ENCODE measurements around the gene TTC24. TPM values are rescaled to one million over a fixed set of nuclear protein-coding genes. Genes with fewer than 3 reads are reported as not detected.

TTC24 gene
- total RNA-seq, 2 donors from 2014 or later, result not detected

DNA sequence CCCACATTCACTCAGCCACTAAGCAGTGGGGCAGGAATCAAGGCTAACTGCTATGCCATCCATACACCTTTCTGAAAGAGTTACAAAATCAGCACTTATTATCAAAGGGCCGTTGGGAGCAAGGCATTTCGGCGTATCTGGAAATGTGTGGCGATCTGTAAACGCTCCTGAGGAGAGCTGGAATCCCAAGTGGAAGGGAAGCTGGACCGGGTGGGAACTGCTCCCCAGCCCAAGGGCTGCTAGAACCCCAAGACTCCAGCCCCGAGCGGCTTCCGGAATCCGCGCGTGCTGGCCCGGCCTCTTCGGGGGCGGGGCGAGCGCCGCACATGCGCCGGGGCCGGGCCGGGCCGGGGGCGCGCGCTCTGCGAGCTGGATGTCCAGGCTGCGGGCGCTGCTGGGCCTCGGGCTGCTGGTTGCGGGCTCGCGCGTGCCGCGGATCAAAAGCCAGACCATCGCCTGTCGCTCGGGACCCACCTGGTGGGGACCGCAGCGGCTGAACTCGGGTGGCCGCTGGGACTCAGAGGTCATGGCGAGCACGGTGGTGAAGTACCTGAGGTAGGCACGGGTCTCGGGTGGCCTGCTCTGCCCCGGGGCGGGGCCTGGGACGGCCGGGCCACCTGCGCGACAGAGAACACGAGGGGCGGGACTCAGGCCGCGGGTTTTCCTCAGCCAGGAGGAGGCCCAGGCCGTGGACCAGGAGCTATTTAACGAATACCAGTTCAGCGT, 12.1 kb downstream of the TTC24 start, which contains the start of gene NAXE:
NAXE (plus strand) TSS at position 345 of the 726 bp plus-strand sequence; CDS start at position 374, 29 bp downstream.
- no peaks in the 10 kb centered on the region for H3K27me3 ChIP-seq (replicated peaks; ENCODE audit: insufficient read depth)
- H3K9me3 ChIP-seq, result no peaks in the 10 kb centered on the region
- H3K27ac ChIP-seq, result peak within 1 kb of the TSS; percentile 60 to 86
- peaks cover 7% of the 10 kb centered on the region for H3K36me3 ChIP-seq
- DNase-seq (ENCODE audit: low spot score), result no peak
- TF ChIP-seq, protein P1, sequence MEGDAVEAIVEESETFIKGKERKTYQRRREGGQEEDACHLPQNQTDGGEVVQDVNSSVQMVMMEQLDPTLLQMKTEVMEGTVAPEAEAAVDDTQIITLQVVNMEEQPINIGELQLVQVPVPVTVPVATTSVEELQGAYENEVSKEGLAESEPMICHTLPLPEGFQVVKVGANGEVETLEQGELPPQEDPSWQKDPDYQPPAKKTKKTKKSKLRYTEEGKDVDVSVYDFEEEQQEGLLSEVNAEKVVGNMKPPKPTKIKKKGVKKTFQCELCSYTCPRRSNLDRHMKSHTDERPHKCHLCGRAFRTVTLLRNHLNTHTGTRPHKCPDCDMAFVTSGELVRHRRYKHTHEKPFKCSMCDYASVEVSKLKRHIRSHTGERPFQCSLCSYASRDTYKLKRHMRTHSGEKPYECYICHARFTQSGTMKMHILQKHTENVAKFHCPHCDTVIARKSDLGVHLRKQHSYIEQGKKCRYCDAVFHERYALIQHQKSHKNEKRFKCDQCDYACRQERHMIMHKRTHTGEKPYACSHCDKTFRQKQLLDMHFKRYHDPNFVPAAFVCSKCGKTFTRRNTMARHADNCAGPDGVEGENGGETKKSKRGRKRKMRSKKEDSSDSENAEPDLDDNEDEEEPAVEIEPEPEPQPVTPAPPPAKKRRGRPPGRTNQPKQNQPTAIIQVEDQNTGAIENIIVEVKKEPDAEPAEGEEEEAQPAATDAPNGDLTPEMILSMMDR (IDR thresholded peaks at IDR 0.05), result no peak
- ATAC-seq (ENCODE audit: insufficient number of reproducible peaks, low FRiP score, low read depth), result peak; percentile 94
- peak within 1 kb of the TSS; percentile 90 for H3K4me3 ChIP-seq
- peaks cover 4 to 15% of the 10 kb centered on the region in 2 donors for H3K4me1 ChIP-seq (ENCODE audit: control insufficient read depth in 1 of 2, low read depth in 2 of 2)

DNA sequence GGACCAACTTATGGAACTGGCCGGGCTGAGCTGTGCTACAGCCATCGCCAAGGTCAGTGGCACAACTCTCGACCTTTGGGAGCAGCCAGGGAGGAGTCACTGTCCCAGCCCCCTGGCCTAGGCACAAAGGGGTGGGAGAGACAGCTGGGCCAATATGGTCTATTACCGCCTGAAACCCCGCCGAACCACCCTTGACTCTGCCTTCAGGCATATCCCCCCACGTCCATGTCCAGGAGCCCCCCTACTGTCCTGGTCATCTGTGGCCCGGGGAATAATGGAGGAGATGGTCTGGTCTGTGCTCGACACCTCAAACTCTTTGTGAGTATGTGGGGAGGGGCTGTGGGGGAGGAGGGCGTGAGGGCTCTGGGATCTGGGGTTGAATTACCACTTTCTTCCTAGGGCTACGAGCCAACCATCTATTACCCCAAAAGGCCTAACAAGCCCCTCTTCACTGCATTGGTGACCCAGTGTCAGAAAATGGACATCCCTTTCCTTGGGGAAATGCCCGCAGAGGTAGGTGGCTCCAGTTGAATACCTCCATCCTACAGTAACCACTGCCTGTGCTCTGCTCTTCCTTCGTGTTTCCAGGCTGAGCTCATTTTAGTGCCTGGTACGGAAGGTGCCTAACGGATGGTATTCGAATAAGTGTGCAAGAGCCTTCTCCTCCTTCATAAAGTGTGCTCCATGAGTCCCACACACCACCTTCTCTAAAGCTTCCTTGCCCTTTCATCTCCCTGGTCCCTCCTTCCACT, 12.8 kb downstream of the TTC24 start:
- H3K4me1 ChIP-seq (ENCODE audit: control insufficient read depth in 1 of 2, low read depth in 2 of 2), result peaks cover 4 to 15% of the 10 kb centered on the region in 2 donors
- peaks cover 7% of the 10 kb centered on the region for H3K36me3 ChIP-seq
- no peaks in the 10 kb centered on the region for H3K27me3 ChIP-seq (replicated peaks; ENCODE audit: insufficient read depth)
- no peaks in the 10 kb centered on the region for H3K9me3 ChIP-seq
- H3K4me3 ChIP-seq, result peak overlapping the region; percentile 90
- no peak for ATAC-seq (ENCODE audit: insufficient number of reproducible peaks, low FRiP score, low read depth)
- no peak for DNase-seq (ENCODE audit: low spot score)
- peak overlapping the region; percentile 60 to 86 for H3K27ac ChIP-seq
- TF ChIP-seq, protein P1 (IDR thresholded peaks at IDR 0.05), result no peak

DNA sequence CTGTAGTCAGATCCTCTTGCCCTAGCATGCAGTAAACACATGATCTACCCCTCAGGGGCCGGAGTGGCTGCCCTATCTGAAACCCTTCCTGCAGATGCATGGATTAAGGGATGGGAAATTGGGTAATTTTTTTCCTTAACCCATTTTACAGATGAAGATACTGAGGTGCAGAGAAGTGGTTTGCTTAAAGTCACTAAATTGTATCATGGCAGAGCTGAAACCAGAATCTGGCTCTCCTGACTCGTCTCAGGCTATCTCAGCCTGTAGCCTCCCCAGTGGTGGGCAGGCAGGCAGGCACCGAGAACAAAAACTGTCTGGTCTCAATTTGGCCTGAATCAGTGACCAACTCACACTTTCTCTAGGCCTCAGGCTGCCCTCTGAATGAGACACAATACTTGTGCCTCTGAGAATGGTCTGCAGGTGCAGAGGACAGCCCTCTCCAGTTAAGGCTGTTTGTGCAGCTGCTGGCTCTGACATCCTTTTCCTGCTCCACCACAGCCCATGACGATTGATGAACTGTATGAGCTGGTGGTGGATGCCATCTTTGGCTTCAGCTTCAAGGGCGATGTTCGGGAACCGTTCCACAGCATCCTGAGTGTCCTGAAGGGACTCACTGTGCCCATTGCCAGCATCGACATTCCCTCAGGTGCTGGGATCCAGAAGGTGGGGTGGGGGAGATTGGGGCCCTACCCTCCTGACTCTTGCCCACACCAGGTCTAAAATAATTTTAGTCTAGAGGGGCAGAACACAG, 13.6 kb downstream of the TTC24 start:
- no peak overlapping the region for H3K4me3 ChIP-seq
- H3K4me1 ChIP-seq (ENCODE audit: control insufficient read depth in 1 of 2, low read depth in 2 of 2), result peaks cover 4 to 15% of the 10 kb centered on the region in 2 donors
- no peak for ATAC-seq (ENCODE audit: insufficient number of reproducible peaks, low FRiP score, low read depth)
- TF ChIP-seq, protein P1 (IDR thresholded peaks at IDR 0.05), result no peak
- peak overlapping the region in 1 of 2 donors; percentile 29 for H3K27ac ChIP-seq
- DNase-seq (ENCODE audit: low spot score), result no peak
- H3K36me3 ChIP-seq, result peaks cover 7% of the 10 kb centered on the region
- no peaks in the 10 kb centered on the region for H3K27me3 ChIP-seq (replicated peaks; ENCODE audit: insufficient read depth)
- H3K9me3 ChIP-seq, result no peaks in the 10 kb centered on the region

DNA sequence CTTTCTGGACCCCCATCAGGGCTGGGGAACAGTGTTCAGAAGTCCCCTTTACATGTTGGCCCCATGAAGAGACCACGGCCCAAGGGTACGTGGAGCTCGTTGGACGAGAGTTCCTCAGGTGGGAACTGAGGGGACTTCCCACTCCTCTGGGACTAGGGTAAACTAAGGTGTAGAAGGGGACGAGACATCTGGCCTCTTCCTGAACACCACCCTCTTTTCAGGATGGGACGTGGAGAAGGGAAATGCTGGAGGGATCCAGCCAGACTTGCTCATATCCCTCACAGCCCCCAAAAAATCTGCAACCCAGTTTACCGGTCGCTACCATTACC, 14.1 kb downstream of the TTC24 start:
- no peak for ATAC-seq (ENCODE audit: insufficient number of reproducible peaks, low FRiP score, low read depth)
- H3K4me3 ChIP-seq, result no peak overlapping the region

More for the DNA sequence above, 14.1 kb downstream of the TTC24 start:
- Histone ChIP-seq H3K9me3 (no peaks in the 10 kb centered on the region), H3K27me3 (replicated peaks; ENCODE audit: insufficient read depth) (no peaks in the 10 kb centered on the region), H3K27ac (no peak overlapping the region), H3K36me3 (peaks cover 7% of the 10 kb centered on the region), H3K4me1 (ENCODE audit: control insufficient read depth in 1 of 2, low read depth in 2 of 2) (peaks cover 4 to 15% of the 10 kb centered on the region in 2 donors)
- DNase-seq (ENCODE audit: low spot score), result no peak
- TF ChIP-seq, protein P1 (IDR thresholded peaks at IDR 0.05), result no peak
